KG1 (cell line): Measurements from ENCODE around the gene STT3B.
A peak's percentile ranks its signal among the peaks of the same experiment; 100 is the strongest.
"Not testable (repeated sequence)": the region's sequence is repeated elsewhere in the genome, so short reads cannot be mapped to it uniquely, and the experiment has no call there.

Experiments
- DNase-seq: peaks from one replicate; lab custom pipeline; 2025; lab: John Stamatoyannopoulos, UW

STT3B gene

GRCh38 chr3:31605333-31605732 lies 72.6 kb downstream of the STT3B start:
- DNase-seq = not testable (repeated sequence)

GRCh38 chr3:31606453-31606852 lies 73.7 kb downstream of the STT3B start:
- DNase-seq = no peak

DNA sequence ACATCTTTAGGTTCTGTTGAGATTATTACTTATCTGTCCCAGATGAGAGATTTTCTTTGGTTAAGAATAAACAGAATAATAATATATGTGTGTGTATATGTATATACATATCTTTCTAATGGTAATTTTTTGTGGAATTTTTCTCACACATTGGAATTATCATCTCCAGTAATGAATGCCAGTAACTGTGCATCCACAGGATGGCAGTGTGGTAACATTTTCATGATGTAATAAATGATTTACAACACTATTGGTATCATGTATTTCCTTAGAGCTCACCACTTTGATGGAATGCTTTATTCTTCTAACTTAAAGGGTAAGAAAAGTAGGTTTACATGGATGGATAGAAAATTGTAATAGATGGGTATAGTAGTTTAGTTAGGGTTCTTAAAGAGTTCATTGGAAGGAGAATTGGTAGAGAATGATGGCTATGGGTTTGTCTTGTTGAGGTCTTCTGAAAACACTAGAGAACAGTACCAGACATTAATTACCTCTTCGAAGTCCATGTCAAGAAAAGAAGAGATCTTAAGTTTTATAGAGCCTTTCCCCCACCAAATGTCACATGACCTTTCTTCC lies 78.1 kb downstream of the STT3B start:
- DNase-seq = no peak

GRCh38 chr3:31613177-31613576 lies 80.5 kb downstream of the STT3B start:
- DNase-seq = no peak

DNA sequence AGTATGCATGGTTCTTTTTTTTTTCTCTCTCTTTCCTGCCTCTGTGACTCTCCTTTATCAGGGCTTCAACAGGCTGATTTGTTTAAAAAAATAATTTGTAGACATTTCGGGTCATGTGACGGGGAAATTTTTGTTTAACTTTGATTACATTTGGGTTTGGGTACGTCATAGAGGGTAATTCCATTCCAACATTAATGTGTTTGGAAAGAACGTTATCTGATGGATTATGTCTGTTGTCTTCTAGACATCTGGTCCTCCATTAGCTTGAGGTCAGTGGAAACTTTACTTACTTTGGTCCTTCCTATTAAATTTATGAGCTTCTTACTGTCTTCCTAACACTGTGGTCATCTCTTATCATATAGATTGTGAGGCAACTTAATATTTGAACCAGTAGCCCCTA lies 80.9 kb downstream of the STT3B start:
- no peak for DNase-seq

DNA sequence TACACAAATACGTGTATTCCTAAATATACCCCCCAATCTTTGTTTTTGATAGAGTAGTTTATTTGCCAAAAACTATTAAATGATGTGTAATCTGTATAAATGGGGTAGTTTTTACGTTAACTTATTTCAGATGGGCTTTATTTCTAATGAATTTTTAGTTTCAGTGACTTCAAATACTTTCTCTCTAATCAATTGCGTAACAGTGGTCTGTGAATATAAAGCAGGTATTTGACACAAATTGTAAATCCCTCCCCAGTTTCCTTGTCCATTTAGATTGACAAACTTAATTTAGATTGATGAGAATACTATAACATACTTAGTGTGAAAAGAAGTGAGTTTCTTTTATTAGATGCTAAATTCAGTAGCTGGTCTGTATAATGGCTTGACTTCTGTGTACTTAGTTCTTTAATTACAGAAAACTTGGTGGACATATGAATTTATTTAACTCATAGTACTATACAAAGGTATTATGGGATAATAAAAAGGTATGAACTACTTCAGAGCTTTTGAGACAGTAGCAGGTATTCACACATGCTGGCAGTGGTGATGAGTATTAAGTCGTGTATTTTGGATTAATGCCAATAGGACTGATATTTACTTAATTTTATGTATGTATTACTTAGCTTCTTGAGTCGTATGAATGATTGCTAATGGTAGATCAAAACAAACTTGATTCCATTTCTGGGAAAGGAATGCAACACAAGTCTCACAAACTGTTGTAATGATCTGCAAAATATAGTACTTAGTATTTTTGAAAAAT lies 81.6 kb downstream of the STT3B start:
- DNase-seq = no peak

GRCh38 chr3:31615071-31615875 lies 82.5 kb downstream of the STT3B start:
- no peak for DNase-seq

DNA sequence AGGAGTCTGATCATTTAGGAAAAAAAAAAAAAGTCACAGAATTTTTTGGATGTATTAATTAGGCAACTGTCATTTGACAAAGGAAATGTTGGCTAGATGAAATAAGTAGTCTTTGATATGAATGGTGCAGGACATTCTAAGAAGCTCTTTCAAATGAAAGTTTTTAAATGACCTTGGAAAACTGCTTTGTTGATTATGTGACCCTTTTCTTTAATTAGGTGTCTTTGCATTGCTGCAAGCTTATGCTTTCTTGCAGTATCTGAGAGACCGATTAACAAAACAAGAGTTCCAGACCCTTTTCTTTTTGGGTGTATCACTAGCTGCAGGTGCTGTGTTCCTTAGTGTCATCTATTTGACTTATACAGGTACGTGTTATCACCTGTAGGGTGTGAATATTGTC lies 84.0 kb downstream of the STT3B start:
- no peak for DNase-seq

DNA sequence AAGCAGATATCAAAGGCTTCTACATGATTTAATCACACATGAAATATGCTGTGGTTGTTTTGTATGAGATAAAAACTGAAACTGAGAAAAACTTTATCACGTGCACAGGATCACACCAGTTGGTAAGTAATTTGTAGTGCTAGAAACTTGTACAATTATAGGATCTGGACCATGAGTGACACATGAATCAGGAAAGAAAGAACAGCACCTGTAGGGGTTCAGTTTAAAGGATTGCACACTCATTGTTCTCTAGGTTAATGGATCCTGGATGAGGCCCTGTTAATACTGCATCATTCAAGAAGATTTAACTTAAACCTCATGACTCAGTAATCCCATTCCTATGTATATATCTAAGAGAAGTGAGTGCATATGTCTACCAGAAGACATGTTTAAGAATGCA lies 87.9 kb downstream of the STT3B start:
- DNase-seq = no peak

- no peak for DNase-seq
Observed at GRCh38 chr3:31621314-31621713, 88.6 kb downstream of the STT3B start.

- DNase-seq = no peak
Observed at GRCh38 chr3:31622636-31623288, 90.0 kb downstream of the STT3B start.

GRCh38 chr3:31624083-31624709 lies 91.5 kb downstream of the STT3B start:
- DNase-seq = no peak

- no peak for DNase-seq
Observed at GRCh38 chr3:31625358-31625757, 92.6 kb downstream of the STT3B start.

DNA sequence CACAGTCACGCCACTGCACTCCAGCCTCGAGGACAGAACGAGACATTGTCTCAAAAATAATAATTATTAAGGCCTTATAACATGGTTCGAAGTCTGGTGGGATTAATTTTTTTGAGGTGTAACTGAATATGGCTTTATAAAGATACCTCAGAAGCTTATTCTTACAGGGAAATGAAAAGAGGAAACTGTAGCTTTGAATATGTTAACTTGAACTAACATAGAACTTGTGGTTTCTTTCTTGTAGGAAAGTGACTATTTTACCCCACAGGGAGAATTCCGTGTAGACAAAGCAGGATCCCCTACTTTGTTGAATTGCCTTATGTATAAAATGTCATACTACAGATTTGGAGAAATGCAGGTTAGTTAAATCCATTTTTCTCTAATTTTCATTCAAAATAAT lies 96.3 kb downstream of the STT3B start:
- DNase-seq = peak; percentile 12

GRCh38 chr3:31634476-31634875 lies 101.8 kb downstream of the STT3B start:
- DNase-seq = no peak

- DNase-seq = no peak
Observed at GRCh38 chr3:31635545-31635944, 102.8 kb downstream of the STT3B start.

DNA sequence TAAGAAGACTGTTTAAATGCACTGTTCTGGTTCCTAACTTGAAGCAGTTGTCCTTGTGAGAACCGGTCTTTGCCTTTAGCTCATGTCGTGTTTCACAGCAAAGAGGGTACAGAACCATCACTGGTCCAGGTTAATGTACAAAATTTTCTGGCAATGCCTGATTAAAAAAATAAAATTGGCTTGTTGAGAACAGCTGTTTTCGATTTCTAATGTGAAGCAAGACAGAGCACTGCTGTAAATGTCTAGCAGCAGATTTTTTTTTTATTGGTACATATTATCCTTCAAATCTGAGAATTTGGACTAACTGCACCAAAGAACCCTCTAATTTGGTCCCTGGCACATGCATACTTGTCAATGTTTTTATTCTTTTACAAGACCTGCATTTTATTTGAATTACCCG lies 103.3 kb downstream of the STT3B start:
- DNase-seq = no peak

GRCh38 chr3:31636694-31637442 lies 104.1 kb downstream of the STT3B start:
- no peak for DNase-seq

DNA sequence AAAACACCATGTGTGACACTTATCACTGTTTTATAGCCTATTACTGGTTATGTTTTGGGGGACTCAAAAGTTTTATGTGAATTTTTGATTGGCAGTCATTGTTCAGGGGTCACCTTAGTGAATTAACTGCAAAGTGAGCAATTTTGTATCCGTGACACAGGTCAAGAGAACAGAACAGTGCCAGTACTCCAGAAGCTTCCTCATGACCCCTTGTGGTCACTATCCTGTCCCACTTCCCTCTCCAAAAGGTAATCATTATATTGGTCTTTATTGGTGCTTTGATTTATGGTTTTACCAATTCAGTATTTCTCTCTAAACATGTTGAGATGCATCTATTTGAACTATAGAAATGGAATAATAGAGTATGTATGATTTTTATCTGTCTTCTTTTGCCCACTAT lies 107.1 kb downstream of the STT3B start:
- DNase-seq = no peak

- DNase-seq = no peak
Observed at GRCh38 chr3:31645256-31645655, 112.5 kb downstream of the STT3B start.

GRCh38 chr3:31648286-31648968 lies 115.7 kb downstream of the STT3B start:
- DNase-seq = no peak
